NCI-H82 (cell line): ENCODE measurements around the gene ZDHHC24.

ENCODE experiments used
- DNase-seq: peaks from one replicate; lab custom pipeline; 2025; lab: John Stamatoyannopoulos, UW

Gene ZDHHC24

GRCh38 chr11:66494935-66495334 lies 50.9 kb downstream of the ZDHHC24 start:
- DNase-seq: no peak

- DNase-seq: no peak
Measured at GRCh38 chr11:66494458-66494857, 51.4 kb downstream of the ZDHHC24 start.

GRCh38 chr11:66493130-66493529 lies 52.7 kb downstream of the ZDHHC24 start:
- DNase-seq: no peak

GRCh38 chr11:66492161-66492865 lies 53.5 kb downstream of the ZDHHC24 start:
- DNase-seq: peak; percentile 96

- peak; percentile 77 for DNase-seq
Measured at GRCh38 chr11:66491315-66491935, 54.4 kb downstream of the ZDHHC24 start.

GRCh38 chr11:66489636-66490035 lies 56.2 kb downstream of the ZDHHC24 start:
- peak; percentile 83 for DNase-seq

- no peak for DNase-seq
Measured at GRCh38 chr11:66488957-66489356, 56.9 kb downstream of the ZDHHC24 start.

- DNase-seq: no peak
Measured at GRCh38 chr11:66484806-66485380, 61.0 kb downstream of the ZDHHC24 start.

GRCh38 chr11:66480117-66480938 lies 65.5 kb downstream of the ZDHHC24 start, which contains the start of gene DPP3:
TSS of gene DPP3 (plus strand) at chr11:66480434. CDS start at chr11:66482201, 1,767 bp downstream.
- peak; percentile 96 for DNase-seq

GRCh38 chr11:66479394-66480116 lies 66.3 kb downstream of the ZDHHC24 start:
- DNase-seq: peak; percentile 87

GRCh38 chr11:66478729-66479393 lies 67.0 kb downstream of the ZDHHC24 start:
- DNase-seq: peak; percentile 54

GRCh38 chr11:66477263-66478201 lies 68.3 kb downstream of the ZDHHC24 start:
- DNase-seq: no peak

- peak; percentile 38 for DNase-seq
Measured at GRCh38 chr11:66476841-66477251, 69.0 kb downstream of the ZDHHC24 start.

GRCh38 chr11:66476173-66476840 lies 69.5 kb downstream of the ZDHHC24 start:
- DNase-seq: no peak

- DNase-seq: no peak
Measured at GRCh38 chr11:66475349-66476172, 70.3 kb downstream of the ZDHHC24 start.

GRCh38 chr11:66473608-66474515 lies 72.0 kb downstream of the ZDHHC24 start:
- no peak for DNase-seq

- no peak for DNase-seq
Measured at GRCh38 chr11:66473167-66473566, 72.7 kb downstream of the ZDHHC24 start.
